SK-N-SH (cell line): ENCODE results near the gene ARHGAP21. TPM values are rescaled to one million over a fixed set of nuclear protein-coding genes. Genes with fewer than 3 reads are reported as not detected.

Source experiments
- CTCF ChIA-PET: fragments of 300-600, 350-600 bp; formaldehyde crosslinking; extraction: SDS; loops from one replicate; lab custom pipeline; 2021; lab: Yijun Ruan, JAX
- POLR2A ChIA-PET: fragments of 350-600 bp; sonication (Branson Sonifier 250); formaldehyde crosslinking; extraction: SDS; loops from one replicate; lab custom pipeline; 2020; ENCODE audit warnings: antibody characterized with exemption, inconsistent platforms; lab: Yijun Ruan, JAX
- DNase-seq: peaks from one replicate; pipeline ENCODE4 v3.0.0; 2012
- H2AFZ ChIP-seq: fragments of 200-600 bp; sonication (generic); 2 replicates; pipeline ENCODE4 v1.8.1; 2016; ENCODE audit warnings: antibody characterized with exemption, mild to moderate bottlenecking, low read depth
- H3F3A ChIP-seq: fragments of 200-600 bp; sonication (generic); replicated peaks from 2 replicates; pipeline ENCODE3; 2016; ENCODE audit warnings: antibody characterized with exemption, mild to moderate bottlenecking; ENCODE audit not compliant: insufficient read depth
- H3K27ac ChIP-seq, 2 experiments: fragments of 200-500 bp in 1 of 2; fragments of 200-600 bp in 1 of 2; sonication (Bioruptor generic) in 1 of 2; sonication (generic), shearing (Covaris generic) in 1 of 2; 2 replicates each; pipeline versions ENCODE4 v1.5.1 to v1.6.1; 2014 to 2016; ENCODE audit warnings: low read depth in 2 of 2, inconsistent platforms in 1 of 2, low read length in 1 of 2, mild to moderate bottlenecking in 1 of 2, mixed read lengths in 1 of 2
- H3K27me3 ChIP-seq: fragments of 200-600 bp; sonication (generic), shearing (Covaris generic); 2 replicates; pipeline ENCODE4 v1.6.1; 2016; ENCODE audit warnings: mixed run types; ENCODE audit not compliant: insufficient read depth
- H3K36me3 ChIP-seq, 2 experiments: fragments of 200-500 bp in 1 of 2; fragments of 200-600 bp in 1 of 2; sonication (Bioruptor generic) in 1 of 2; sonication (generic) in 1 of 2; replicated peaks in 1 of 2; 2 replicates each; pipeline versions ENCODE3 to v1.5.1; 2014 to 2016; ENCODE audit warnings: low read length in 1 of 2, mild to moderate bottlenecking in 1 of 2; ENCODE audit not compliant: insufficient read depth in 2 of 2, control insufficient read depth in 1 of 2
- H3K4me1 ChIP-seq, 2 experiments: fragments of 200-500 bp in 1 of 2; fragments of 200-600 bp in 1 of 2; sonication (Bioruptor generic) in 1 of 2; sonication (generic), shearing (Covaris generic) in 1 of 2; 2 replicates each; pipeline versions ENCODE4 v1.5.1 to v1.6.1; 2014 to 2016; ENCODE audit warnings: low read depth in 1 of 2, low read length in 1 of 2, mixed run types in 1 of 2; ENCODE audit not compliant: insufficient read depth in 2 of 2, control insufficient read depth in 1 of 2
- H3K4me2 ChIP-seq: fragments of 200-600 bp; sonication (generic), shearing (Covaris generic); 2 replicates; pipeline ENCODE4 v1.6.1; 2017; ENCODE audit warnings: mixed run types
- H3K4me3 ChIP-seq, 2 experiments: fragments of 200-500 bp in 1 of 2; fragments of 200-600 bp in 1 of 2; sonication (Bioruptor generic) in 1 of 2; sonication (generic), shearing (Covaris generic) in 1 of 2; 2 replicates each; pipeline versions ENCODE4 v1.5.1 to v1.8.1; 2014 to 2016; ENCODE audit warnings: low read depth in 2 of 2, inconsistent platforms in 1 of 2, low read length in 1 of 2, mild to moderate bottlenecking in 1 of 2, mixed read lengths in 1 of 2, moderate library complexity in 1 of 2
- H3K79me2 ChIP-seq: fragments of 200-600 bp; sonication (generic); 2 replicates; pipeline ENCODE4 v1.8.1; 2017; ENCODE audit warnings: mild to moderate bottlenecking; ENCODE audit not compliant: insufficient read depth
- H3K9ac ChIP-seq: fragments of 200-600 bp; sonication (generic); 2 replicates; pipeline ENCODE4 v1.6.1; 2017; ENCODE audit warnings: mixed run types
- H3K9me2 ChIP-seq: fragments of 200-600 bp; sonication (generic); 2 replicates; pipeline ENCODE4 v1.6.1; 2017; ENCODE audit warnings: mixed run types
- H3K9me3 ChIP-seq: fragments of 200-600 bp; sonication (generic); 2 replicates; pipeline ENCODE4 v1.6.1; 2017; ENCODE audit warnings: mixed run types, mild to moderate bottlenecking, moderate library complexity
- H4K20me1 ChIP-seq: fragments of 200-600 bp; sonication (generic); 2 replicates; pipeline ENCODE4 v1.6.1; 2017; ENCODE audit warnings: mild to moderate bottlenecking, mixed run types; ENCODE audit not compliant: insufficient read depth
- CTCF ChIP-seq: fragments of 200-600 bp; sonication (generic); IDR thresholded peaks from 2 replicates; pipeline ENCODE4 v1.6.1; 2017; ENCODE audit warnings: antibody characterized with exemption, mild to moderate bottlenecking, moderate library complexity
- ELF1 ChIP-seq: IDR thresholded peaks from 2 replicates; pipeline ENCODE4 v1.4.0; 2012
- EP300 ChIP-seq, 2 experiments: IDR thresholded peaks; 2 replicates each; pipeline versions ENCODE4 v1.4.0 to v1.6.1; 2012; ENCODE audit warnings: borderline replicate concordance in 1 of 2, low read depth in 1 of 2, low read length in 1 of 2
- FOSL2 ChIP-seq: IDR thresholded peaks from 2 replicates; pipeline ENCODE4 v1.4.0; 2012; ENCODE audit warnings: low read depth, mild to moderate bottlenecking, moderate library complexity, borderline replicate concordance
- FOXM1 ChIP-seq: IDR thresholded peaks from 2 replicates; pipeline ENCODE4 v1.4.0; 2012; ENCODE audit warnings: low read depth, mild to moderate bottlenecking
- GATA2 ChIP-seq: sonication (generic); formaldehyde crosslinking; IDR thresholded peaks from 2 replicates; pipeline ENCODE4 v1.5.0; 2020; ENCODE audit warnings: mild to moderate bottlenecking, missing genetic modification reagents
- JUND ChIP-seq: IDR thresholded peaks from 2 replicates; pipeline ENCODE4 v1.4.0; 2012
- MAX ChIP-seq: IDR thresholded peaks from 2 replicates; pipeline ENCODE4 v1.4.0; 2012; ENCODE audit warnings: low read depth
- MEF2A ChIP-seq: IDR thresholded peaks from 2 replicates; pipeline ENCODE4 v1.4.0; 2012; ENCODE audit warnings: low read depth, borderline replicate concordance
- NRF1 ChIP-seq: IDR thresholded peaks from 2 replicates; pipeline ENCODE4 v1.6.1; 2012; ENCODE audit warnings: low read depth, mild to moderate bottlenecking, low read length
- RFX5 ChIP-seq: IDR thresholded peaks from 2 replicates; pipeline ENCODE4 v1.6.1; 2012; ENCODE audit warnings: mild to moderate bottlenecking, improper control_type of control experiment, low read length
- RXRA ChIP-seq: IDR thresholded peaks from 2 replicates; pipeline ENCODE4 v1.4.0; 2012; ENCODE audit warnings: low read depth, mild to moderate bottlenecking, borderline replicate concordance
- TAF1 ChIP-seq: IDR thresholded peaks from 2 replicates; pipeline ENCODE4 v1.6.1; 2012; ENCODE audit warnings: low read depth, mild to moderate bottlenecking, low read length, moderate library complexity, borderline replicate concordance
- TCF12 ChIP-seq: IDR thresholded peaks from 2 replicates; pipeline ENCODE4 v1.4.0; 2012
- TEAD4 ChIP-seq: IDR thresholded peaks from 2 replicates; pipeline ENCODE4 v1.4.0; 2012; ENCODE audit warnings: mild to moderate bottlenecking, borderline replicate concordance; ENCODE audit not compliant: insufficient read depth
- YY1 ChIP-seq: IDR thresholded peaks from 2 replicates; pipeline ENCODE4 v1.4.0; 2012; ENCODE audit warnings: low read depth, mild to moderate bottlenecking
- WGBS: methylation state at CpG from one replicate; pipeline ENCODE4 v1.1.6; 2017; ENCODE audit warnings: low lambda C conversion rate; 5-methylcytosine and 5-hydroxymethylcytosine counted together
- polyA plus RNA-seq, 3 experiments: library from polyadenylated mRNA; depleted of rRNA; stranded (reverse); fragments of >200 nt; gene quantifications; 2 replicates each; pipeline ENCODE4 v1.2.3, GENCODE V29; 2012
- TF ChIP-seq, protein P1 (sequence below): fragments of 150-350 bp; IDR thresholded peaks from 2 replicates; pipeline ENCODE4 v1.6.1; 2016; ENCODE audit warnings: mild to moderate bottlenecking, low read depth, low read length
- TF ChIP-seq, protein P2 (sequence below): IDR thresholded peaks from 2 replicates; pipeline ENCODE4 v1.4.0; 2012; ENCODE audit warnings: low read depth, borderline replicate concordance

Gene ARHGAP21
- polyA plus RNA-seq, 1 of the 3 experiments (the other 2 are of a cell fraction): 27.8 TPM

GRCh38 chr10:24720096-24720495 is 3.6 kb downstream of the ARHGAP21 start (continued):
- TF ChIP-seq, protein P1, sequence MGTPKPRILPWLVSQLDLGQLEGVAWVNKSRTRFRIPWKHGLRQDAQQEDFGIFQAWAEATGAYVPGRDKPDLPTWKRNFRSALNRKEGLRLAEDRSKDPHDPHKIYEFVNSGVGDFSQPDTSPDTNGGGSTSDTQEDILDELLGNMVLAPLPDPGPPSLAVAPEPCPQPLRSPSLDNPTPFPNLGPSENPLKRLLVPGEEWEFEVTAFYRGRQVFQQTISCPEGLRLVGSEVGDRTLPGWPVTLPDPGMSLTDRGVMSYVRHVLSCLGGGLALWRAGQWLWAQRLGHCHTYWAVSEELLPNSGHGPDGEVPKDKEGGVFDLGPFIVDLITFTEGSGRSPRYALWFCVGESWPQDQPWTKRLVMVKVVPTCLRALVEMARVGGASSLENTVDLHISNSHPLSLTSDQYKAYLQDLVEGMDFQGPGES: no peak
- TF ChIP-seq, all 33 proteins: peak for 0

DNA sequence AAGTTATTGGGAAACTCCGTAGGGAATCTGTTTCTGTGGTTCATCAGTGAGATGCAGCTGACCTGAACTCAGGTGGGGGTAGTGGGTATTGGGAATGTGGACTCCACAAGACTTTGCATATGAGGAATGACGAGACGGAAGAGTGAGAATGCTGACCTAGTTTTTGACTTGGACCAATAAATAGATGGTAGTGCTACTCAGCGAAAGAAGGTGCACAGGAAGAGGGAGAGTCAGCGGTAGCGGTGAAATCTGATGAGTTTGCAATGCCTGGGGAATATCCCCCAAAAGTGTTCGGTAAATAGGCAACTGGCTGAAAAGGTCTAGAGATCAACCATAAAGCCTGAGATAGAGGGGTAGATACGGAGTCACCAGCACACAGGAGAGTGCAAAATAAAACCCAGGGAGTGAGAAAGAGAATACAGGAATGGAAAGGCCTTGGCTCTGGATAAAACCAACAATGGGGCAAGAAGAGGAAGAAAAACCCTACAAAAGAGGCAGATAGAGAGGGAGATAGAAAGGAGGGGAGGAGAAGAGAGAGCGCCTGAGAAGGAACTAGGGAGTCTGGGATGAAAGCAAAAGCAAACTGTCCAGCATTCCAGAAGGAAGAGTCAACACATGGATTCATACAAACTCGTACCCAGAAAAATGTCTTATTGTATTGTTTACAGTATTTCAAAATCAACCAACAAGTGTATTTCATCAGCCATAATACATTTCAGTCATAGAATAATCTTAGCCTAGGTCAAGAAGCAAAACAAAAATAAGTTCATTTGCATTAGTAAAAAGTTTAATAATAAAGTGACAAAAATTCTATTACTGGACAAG is 5.4 kb downstream of the ARHGAP21 start:
- H3K4me1 ChIP-seq: peaks cover 9 to 34% of the 10 kb centered on the region in 2 experiments; a peak in 2 of 4 replicates
- H3K9me3 ChIP-seq: no peaks in the 10 kb centered on the region
- H3K27me3 ChIP-seq: no peaks in the 10 kb centered on the region
- peaks cover 98% of the 10 kb centered on the region for H3K79me2 ChIP-seq
- H3F3A ChIP-seq: peaks cover 11% of the 10 kb centered on the region
- H3K4me3 ChIP-seq: peak overlapping the region in 1 of 2 experiments; percentile 70; a peak in 1 of 4 replicates
- peak overlapping the region in 1 of 2 experiments; percentile 72; a peak in 2 of 4 replicates for H3K27ac ChIP-seq
- H3K36me3 ChIP-seq: peaks cover 0 to 12% of the 10 kb centered on the region in 2 experiments
- WGBS: 79% methylated on average over 10 of the region's 10 CpGs
- H2AFZ ChIP-seq: no peak overlapping the region
- CTCF ChIA-PET: no interaction called here
- H4K20me1 ChIP-seq: peaks cover 79% of the 10 kb centered on the region
- H3K9me2 ChIP-seq: no peaks in the 10 kb centered on the region
- POLR2A ChIA-PET: no interaction called here
- peak overlapping the region; percentile 35; the same call in 1 of the 2 replicates for H3K9ac ChIP-seq
- no peak for DNase-seq
- peak overlapping the region; percentile 82 for H3K4me2 ChIP-seq
- TF ChIP-seq FOXM1: no peak
- peak; percentile 43; the same call in 1 of the 2 replicates for TF ChIP-seq FOSL2
- TF ChIP-seq RFX5: no peak
- TF ChIP-seq EP300 (IDR thresholded peaks at IDR 0.05; ENCODE audit: borderline replicate concordance in 1 of 2, low read depth in 1 of 2, low read length in 1 of 2): 0 out of 4 replicates have a peak, but pooled peaks of 1 of the 2 experiments have one; percentile 12
- TF ChIP-seq MAX: 0 out of 2 replicates have a peak, but pooled peaks have one; percentile 35
- no peak for TF ChIP-seq YY1
- peak; percentile 47 for TF ChIP-seq JUND
- 0 out of 2 replicates have a peak, but pooled peaks have one; percentile 43 for TF ChIP-seq TEAD4
- TF ChIP-seq, all 33 proteins: peak for 5

DNA sequence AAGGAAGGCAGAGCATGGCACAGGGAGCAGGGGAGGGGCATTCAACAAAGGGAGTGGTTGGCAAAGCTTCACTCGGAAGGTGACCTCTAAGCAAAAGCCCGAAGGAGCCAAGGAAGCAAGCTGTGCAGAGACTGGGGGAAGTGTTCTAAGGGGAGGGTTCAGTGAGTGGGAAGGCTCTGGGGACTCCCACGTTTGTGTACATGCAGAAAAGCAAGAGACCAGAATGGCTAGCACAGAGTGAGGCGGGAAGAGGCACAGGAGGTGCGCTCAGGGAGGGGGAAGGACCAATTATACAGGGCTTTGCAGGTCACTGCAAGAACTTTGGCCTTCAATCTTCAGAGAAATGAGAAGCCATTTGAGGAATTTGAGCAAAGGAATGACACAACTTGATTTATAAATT is 7.4 kb downstream of the ARHGAP21 start:
- Histone ChIP-seq H3K9ac (no peak overlapping the region), H3K4me3 (no peak overlapping the region), H3K27ac (no peak overlapping the region), H3K9me2 (no peaks in the 10 kb centered on the region), H3K27me3 (no peaks in the 10 kb centered on the region), H3K36me3 (peaks cover 0 to 9% of the 10 kb centered on the region in 2 experiments), H3K79me2 (peaks cover 100% of the 10 kb centered on the region), H3K4me2 (no peak overlapping the region), H2AFZ (no peak overlapping the region), H3F3A (peaks cover 6% of the 10 kb centered on the region), H4K20me1 (peaks cover 94% of the 10 kb centered on the region), H3K9me3 (no peaks in the 10 kb centered on the region), H3K4me1 (peaks cover 9 to 25% of the 10 kb centered on the region in 2 experiments; a peak in 2 of 4 replicates)
- 86% methylated on average over 5 of the region's 5 CpGs for WGBS
- CTCF ChIA-PET: no interaction called here
- no peak for DNase-seq
- POLR2A ChIA-PET: no interaction called here
- TF ChIP-seq NRF1: no peak
- TF ChIP-seq FOXM1: no peak
- no peak for TF ChIP-seq TCF12
- no peak for TF ChIP-seq RXRA
- no peak for TF ChIP-seq CTCF
- TF ChIP-seq ELF1: no peak
- TF ChIP-seq MAX: no peak
- TF ChIP-seq TEAD4: no peak
- TF ChIP-seq TAF1: no peak
- TF ChIP-seq, protein P2, sequence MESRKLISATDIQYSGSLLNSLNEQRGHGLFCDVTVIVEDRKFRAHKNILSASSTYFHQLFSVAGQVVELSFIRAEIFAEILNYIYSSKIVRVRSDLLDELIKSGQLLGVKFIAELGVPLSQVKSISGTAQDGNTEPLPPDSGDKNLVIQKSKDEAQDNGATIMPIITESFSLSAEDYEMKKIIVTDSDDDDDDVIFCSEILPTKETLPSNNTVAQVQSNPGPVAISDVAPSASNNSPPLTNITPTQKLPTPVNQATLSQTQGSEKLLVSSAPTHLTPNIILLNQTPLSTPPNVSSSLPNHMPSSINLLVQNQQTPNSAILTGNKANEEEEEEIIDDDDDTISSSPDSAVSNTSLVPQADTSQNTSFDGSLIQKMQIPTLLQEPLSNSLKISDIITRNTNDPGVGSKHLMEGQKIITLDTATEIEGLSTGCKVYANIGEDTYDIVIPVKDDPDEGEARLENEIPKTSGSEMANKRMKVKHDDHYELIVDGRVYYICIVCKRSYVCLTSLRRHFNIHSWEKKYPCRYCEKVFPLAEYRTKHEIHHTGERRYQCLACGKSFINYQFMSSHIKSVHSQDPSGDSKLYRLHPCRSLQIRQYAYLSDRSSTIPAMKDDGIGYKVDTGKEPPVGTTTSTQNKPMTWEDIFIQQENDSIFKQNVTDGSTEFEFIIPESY: no peak
- no peak for TF ChIP-seq EP300 (IDR thresholded peaks at IDR 0.05; ENCODE audit: borderline replicate concordance in 1 of 2, low read depth in 1 of 2, low read length in 1 of 2)
- no peak for TF ChIP-seq MEF2A
- TF ChIP-seq YY1: no peak
- no peak for TF ChIP-seq GATA2 (CRISPR knock-in tag)
